ENCODE measurements around the gene C19orf81.

The C19orf81 gene

DNA sequence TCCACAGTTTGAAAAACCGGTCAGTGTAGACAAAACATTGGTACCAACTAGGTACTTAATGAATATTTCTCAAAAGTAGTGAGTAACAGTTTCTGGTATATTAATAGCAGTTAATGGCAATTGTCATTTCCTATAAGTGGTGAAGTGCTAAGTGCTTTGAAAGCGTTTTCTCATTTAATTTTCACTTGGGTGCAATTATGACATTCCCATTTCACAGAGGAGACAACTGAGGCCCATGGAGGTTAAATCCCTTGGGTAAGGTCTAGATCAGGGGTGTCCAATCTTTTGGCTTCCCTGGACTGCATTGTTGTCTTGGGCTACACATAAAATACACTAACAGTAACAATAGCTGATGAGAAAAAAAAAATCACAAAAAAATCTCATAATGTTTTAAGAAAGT lies 8.9 kb upstream of the C19orf81 start:
- H3K9ac ChIP-seq (ENCODE audit: low read depth, low read length) = no peak overlapping the region
- ATAC-seq (ENCODE audit: insufficient read depth, low read depth) (no peak), DNase-seq (no peak)
- no peaks in the 10 kb centered on the region for H3K79me2 ChIP-seq (ENCODE audit: insufficient read depth, low read length)
- H3K36me3 ChIP-seq (ENCODE audit: insufficient read depth, low read length) = no peaks in the 10 kb centered on the region
- H4K20me1 ChIP-seq (ENCODE audit: insufficient read depth, low read length) = no peaks in the 10 kb centered on the region
- H3K4me2 ChIP-seq (ENCODE audit: insufficient read depth, low read length) = no peak overlapping the region
- TF ChIP-seq EZH2 (IDR thresholded peaks at IDR 0.05; ENCODE audit: borderline replicate concordance, low read depth, low read length, severe bottlenecking) = no peak
- TF ChIP-seq, protein P1, sequence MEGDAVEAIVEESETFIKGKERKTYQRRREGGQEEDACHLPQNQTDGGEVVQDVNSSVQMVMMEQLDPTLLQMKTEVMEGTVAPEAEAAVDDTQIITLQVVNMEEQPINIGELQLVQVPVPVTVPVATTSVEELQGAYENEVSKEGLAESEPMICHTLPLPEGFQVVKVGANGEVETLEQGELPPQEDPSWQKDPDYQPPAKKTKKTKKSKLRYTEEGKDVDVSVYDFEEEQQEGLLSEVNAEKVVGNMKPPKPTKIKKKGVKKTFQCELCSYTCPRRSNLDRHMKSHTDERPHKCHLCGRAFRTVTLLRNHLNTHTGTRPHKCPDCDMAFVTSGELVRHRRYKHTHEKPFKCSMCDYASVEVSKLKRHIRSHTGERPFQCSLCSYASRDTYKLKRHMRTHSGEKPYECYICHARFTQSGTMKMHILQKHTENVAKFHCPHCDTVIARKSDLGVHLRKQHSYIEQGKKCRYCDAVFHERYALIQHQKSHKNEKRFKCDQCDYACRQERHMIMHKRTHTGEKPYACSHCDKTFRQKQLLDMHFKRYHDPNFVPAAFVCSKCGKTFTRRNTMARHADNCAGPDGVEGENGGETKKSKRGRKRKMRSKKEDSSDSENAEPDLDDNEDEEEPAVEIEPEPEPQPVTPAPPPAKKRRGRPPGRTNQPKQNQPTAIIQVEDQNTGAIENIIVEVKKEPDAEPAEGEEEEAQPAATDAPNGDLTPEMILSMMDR (IDR thresholded peaks at IDR 0.05; ENCODE audit: borderline replicate concordance, extremely low read depth, low read length, poor library complexity, severe bottlenecking) = no peak
- H3K4me1 ChIP-seq (ENCODE audit: insufficient read depth, low read length) = no peaks in the 10 kb centered on the region
- no peak overlapping the region for H2AFZ ChIP-seq (ENCODE audit: low read depth, low read length)
- H3K27ac ChIP-seq (ENCODE audit: low read length) = no peak overlapping the region
- peaks cover 2% of the 10 kb centered on the region for H3K9me3 ChIP-seq (ENCODE audit: insufficient read depth, low read length, severe bottlenecking)
- H3K27me3 ChIP-seq (ENCODE audit: insufficient read depth, low read length, poor library complexity) = peaks cover 4% of the 10 kb centered on the region
- no peak overlapping the region for H3K4me3 ChIP-seq (ENCODE audit: low read depth in 1 of 2, low read length in 2 of 2)

DNA sequence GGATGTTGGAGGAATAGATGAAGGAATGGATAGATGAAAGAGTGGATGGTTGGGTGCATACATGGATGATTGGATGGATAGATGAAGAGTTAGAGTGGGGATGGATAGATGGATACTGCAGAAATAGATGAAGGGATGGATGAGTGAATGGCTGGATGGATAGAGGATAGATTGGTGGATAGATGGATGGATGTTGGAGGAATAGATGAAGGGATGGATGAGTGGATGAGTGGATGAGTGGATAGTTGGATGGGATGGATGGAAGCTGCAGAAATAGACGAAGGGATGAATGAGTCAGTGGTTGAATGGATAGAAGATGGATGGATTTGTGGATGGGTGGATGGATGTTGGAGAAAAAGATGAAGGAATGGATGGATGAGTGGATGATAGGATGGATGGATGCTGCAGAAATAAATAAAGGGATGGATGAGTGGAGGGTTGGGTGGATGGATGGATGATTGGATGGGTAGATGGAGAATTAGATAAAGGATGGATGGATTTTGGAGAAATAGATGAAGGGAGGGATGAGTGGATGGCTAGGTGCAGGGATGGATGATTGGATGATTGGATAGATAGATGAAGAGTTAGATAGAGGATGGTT lies 4.8 kb upstream of the C19orf81 start:
- Histone ChIP-seq H3K27ac (ENCODE audit: low read length) (no peak overlapping the region), H3K79me2 (ENCODE audit: insufficient read depth, low read length) (no peaks in the 10 kb centered on the region), H3K36me3 (ENCODE audit: insufficient read depth, low read length) (no peaks in the 10 kb centered on the region), H3K4me3 (ENCODE audit: low read depth in 1 of 2, low read length in 2 of 2) (no peak overlapping the region), H3K4me1 (ENCODE audit: insufficient read depth, low read length) (no peaks in the 10 kb centered on the region), H3K9ac (ENCODE audit: low read depth, low read length) (no peak overlapping the region), H3K4me2 (ENCODE audit: insufficient read depth, low read length) (no peak overlapping the region), H3K9me3 (ENCODE audit: insufficient read depth, low read length, severe bottlenecking) (no peaks in the 10 kb centered on the region), H4K20me1 (ENCODE audit: insufficient read depth, low read length) (no peaks in the 10 kb centered on the region), H3K27me3 (ENCODE audit: insufficient read depth, low read length, poor library complexity) (no peaks in the 10 kb centered on the region), H2AFZ (ENCODE audit: low read depth, low read length) (no peak overlapping the region)
- DNase-seq (no peak), ATAC-seq (ENCODE audit: insufficient read depth, low read depth) (no peak)
- TF ChIP-seq EZH2 (IDR thresholded peaks at IDR 0.05; ENCODE audit: borderline replicate concordance, low read depth, low read length, severe bottlenecking) = no peak
- TF ChIP-seq, protein P1 (IDR thresholded peaks at IDR 0.05; ENCODE audit: borderline replicate concordance, extremely low read depth, low read length, poor library complexity, severe bottlenecking) = no peak

DNA sequence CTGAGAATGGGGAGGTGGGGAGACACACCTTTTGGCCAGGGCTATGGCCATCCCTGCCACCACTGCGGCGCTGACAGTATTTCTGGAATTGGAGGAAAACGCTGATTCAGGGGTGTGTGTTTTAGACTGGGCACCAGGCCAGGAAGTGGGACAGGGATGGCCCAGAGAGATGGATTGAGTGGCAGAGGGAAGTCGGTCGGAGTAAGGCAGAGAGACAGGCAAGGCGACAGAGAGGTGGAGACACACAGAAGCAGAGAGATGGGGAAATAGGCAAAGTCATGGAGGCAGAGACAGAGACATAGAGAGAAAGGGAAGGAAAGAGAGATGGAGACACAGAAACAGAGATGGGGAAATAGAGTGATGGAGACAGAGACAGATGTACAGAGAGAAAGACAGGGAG lies 4.1 kb upstream of the C19orf81 start:
- H3K27ac ChIP-seq (ENCODE audit: low read length) = no peak overlapping the region
- no peaks in the 10 kb centered on the region for H3K9me3 ChIP-seq (ENCODE audit: insufficient read depth, low read length, severe bottlenecking)
- H3K4me1 ChIP-seq (ENCODE audit: insufficient read depth, low read length) = no peaks in the 10 kb centered on the region
- ATAC-seq (ENCODE audit: insufficient read depth, low read depth) = no peak
- no peak for DNase-seq
- H4K20me1 ChIP-seq (ENCODE audit: insufficient read depth, low read length) = no peaks in the 10 kb centered on the region
- no peaks in the 10 kb centered on the region for H3K27me3 ChIP-seq (ENCODE audit: insufficient read depth, low read length, poor library complexity)
- H3K36me3 ChIP-seq (ENCODE audit: insufficient read depth, low read length) = no peaks in the 10 kb centered on the region
- no peak overlapping the region for H3K4me2 ChIP-seq (ENCODE audit: insufficient read depth, low read length)
- no peak overlapping the region for H2AFZ ChIP-seq (ENCODE audit: low read depth, low read length)
- H3K79me2 ChIP-seq (ENCODE audit: insufficient read depth, low read length) = no peaks in the 10 kb centered on the region
- TF ChIP-seq, protein P1 (IDR thresholded peaks at IDR 0.05; ENCODE audit: borderline replicate concordance, extremely low read depth, low read length, poor library complexity, severe bottlenecking) = no peak
- TF ChIP-seq EZH2 (IDR thresholded peaks at IDR 0.05; ENCODE audit: borderline replicate concordance, low read depth, low read length, severe bottlenecking) = no peak
- no peak overlapping the region for H3K9ac ChIP-seq (ENCODE audit: low read depth, low read length)
- no peak overlapping the region for H3K4me3 ChIP-seq (ENCODE audit: low read depth in 1 of 2, low read length in 2 of 2)

Measured in DND-41 (cell line).